DND-41 (cell line): ENCODE results near the gene ZNF470.
A peak's percentile ranks its signal among the peaks of the same experiment; 100 is the strongest.

Experiments used
- ATAC-seq: fragments of 200-7000 bp; cut with Tn5 transposase; 3 replicates; pipeline ENCODE4 v1.9.1; 2021; ENCODE audit warnings: low read depth; ENCODE audit not compliant: insufficient read depth
- DNase-seq: peaks from one replicate; pipeline ENCODE4 v3.0.0-alpha.2; 2020
- H2AFZ ChIP-seq: 2 replicates; pipeline ENCODE4 v1.6.0; 2012; ENCODE audit warnings: low read depth, low read length
- H3K27ac ChIP-seq: 2 replicates; pipeline ENCODE4 v1.5.1; 2012; ENCODE audit warnings: low read length, inconsistent platforms
- H3K27me3 ChIP-seq: fragments of 200-600 bp; sonication (generic); 2 replicates; pipeline ENCODE4 v1.6.0; 2012; ENCODE audit warnings: low read length, mild to moderate bottlenecking, inconsistent platforms; ENCODE audit not compliant: insufficient read depth, poor library complexity
- H3K36me3 ChIP-seq: 2 replicates; pipeline ENCODE4 v1.5.1; 2012; ENCODE audit warnings: low read length, inconsistent platforms; ENCODE audit not compliant: insufficient read depth
- H3K4me1 ChIP-seq: 2 replicates; pipeline ENCODE4 v1.5.1; 2012; ENCODE audit warnings: mild to moderate bottlenecking, low read length; ENCODE audit not compliant: insufficient read depth
- H3K4me2 ChIP-seq: 2 replicates; pipeline ENCODE4 v1.6.0; 2012; ENCODE audit warnings: mild to moderate bottlenecking, moderate library complexity, low read length, inconsistent platforms; ENCODE audit not compliant: insufficient read depth
- H3K4me3 ChIP-seq, 2 experiments: fragments of 200-600 bp in 1 of 2; shearing (Covaris generic) in 1 of 2; 2 replicates each; pipeline ENCODE4 v1.5.1; 2012 to 2016; ENCODE audit warnings: inconsistent platforms in 2 of 2, low read length in 2 of 2, mild to moderate bottlenecking in 2 of 2, low read depth in 1 of 2, moderate library complexity in 1 of 2
- H3K79me2 ChIP-seq: 2 replicates; pipeline ENCODE4 v1.6.0; 2012; ENCODE audit warnings: low read length, inconsistent platforms; ENCODE audit not compliant: insufficient read depth
- H3K9ac ChIP-seq: 2 replicates; pipeline ENCODE4 v1.6.0; 2012; ENCODE audit warnings: low read depth, mild to moderate bottlenecking, inconsistent platforms, low read length, moderate library complexity
- H3K9me3 ChIP-seq: 2 replicates; pipeline ENCODE4 v1.5.1; 2012; ENCODE audit warnings: low read length, moderate library complexity, mild to moderate bottlenecking, inconsistent platforms; ENCODE audit not compliant: insufficient read depth, severe bottlenecking
- H4K20me1 ChIP-seq: 2 replicates; pipeline ENCODE4 v1.6.0; 2012; ENCODE audit warnings: low read length; ENCODE audit not compliant: insufficient read depth
- EZH2 ChIP-seq: IDR thresholded peaks from 3 replicates; pipeline ENCODE4 v1.6.1; 2012; ENCODE audit warnings: borderline replicate concordance, low read depth, mild to moderate bottlenecking, moderate library complexity, low read length, inconsistent platforms; ENCODE audit not compliant: severe bottlenecking
- TF ChIP-seq, protein P1 (sequence below): IDR thresholded peaks from 2 replicates; pipeline ENCODE4 v1.5.1; 2012; ENCODE audit warnings: borderline replicate concordance, low read length, moderate library complexity, mild to moderate bottlenecking; ENCODE audit not compliant: poor library complexity, severe bottlenecking; ENCODE audit errors: extremely low read depth

ZNF470 gene

GRCh38 chr19:56538254-56538760 is 29.0 kb upstream of the ZNF470 start:
- TF ChIP-seq EZH2 = no peak
- TF ChIP-seq, protein P1, sequence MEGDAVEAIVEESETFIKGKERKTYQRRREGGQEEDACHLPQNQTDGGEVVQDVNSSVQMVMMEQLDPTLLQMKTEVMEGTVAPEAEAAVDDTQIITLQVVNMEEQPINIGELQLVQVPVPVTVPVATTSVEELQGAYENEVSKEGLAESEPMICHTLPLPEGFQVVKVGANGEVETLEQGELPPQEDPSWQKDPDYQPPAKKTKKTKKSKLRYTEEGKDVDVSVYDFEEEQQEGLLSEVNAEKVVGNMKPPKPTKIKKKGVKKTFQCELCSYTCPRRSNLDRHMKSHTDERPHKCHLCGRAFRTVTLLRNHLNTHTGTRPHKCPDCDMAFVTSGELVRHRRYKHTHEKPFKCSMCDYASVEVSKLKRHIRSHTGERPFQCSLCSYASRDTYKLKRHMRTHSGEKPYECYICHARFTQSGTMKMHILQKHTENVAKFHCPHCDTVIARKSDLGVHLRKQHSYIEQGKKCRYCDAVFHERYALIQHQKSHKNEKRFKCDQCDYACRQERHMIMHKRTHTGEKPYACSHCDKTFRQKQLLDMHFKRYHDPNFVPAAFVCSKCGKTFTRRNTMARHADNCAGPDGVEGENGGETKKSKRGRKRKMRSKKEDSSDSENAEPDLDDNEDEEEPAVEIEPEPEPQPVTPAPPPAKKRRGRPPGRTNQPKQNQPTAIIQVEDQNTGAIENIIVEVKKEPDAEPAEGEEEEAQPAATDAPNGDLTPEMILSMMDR = no peak
- peaks cover 46% of the 10 kb centered on the region for H3K9me3 ChIP-seq

DNA sequence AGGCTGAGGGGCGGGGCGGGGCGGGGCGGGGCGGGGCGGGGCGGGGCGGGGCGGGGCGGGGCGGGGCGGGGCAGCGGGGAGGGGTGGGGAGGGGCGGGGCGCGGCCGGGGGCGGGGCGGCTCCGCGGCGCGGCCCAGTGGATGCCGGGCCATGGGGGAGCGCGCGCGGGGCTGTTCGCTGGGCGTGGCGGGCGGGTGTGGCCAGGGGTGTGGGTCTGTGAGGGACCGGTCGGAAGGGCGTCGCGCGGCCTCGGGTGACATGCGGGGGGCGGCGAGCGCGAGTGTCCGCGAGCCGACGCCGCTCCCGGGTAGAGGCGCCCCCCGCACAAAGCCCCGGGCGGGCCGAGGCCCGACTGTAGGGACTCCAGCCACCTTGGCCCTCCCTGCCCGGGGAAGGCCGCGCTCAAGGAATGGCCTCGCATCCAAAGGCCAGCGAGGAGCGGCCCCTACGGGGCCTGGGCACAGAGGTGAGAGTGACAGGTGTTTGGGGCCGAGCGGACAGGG is 28.5 kb upstream of the ZNF470 start, which contains the start of gene ZFP28:
ZFP28 (plus strand) TSS at position 188 of the 503 bp plus-strand sequence; CDS start at position 259, 71 bp downstream.
- TF ChIP-seq EZH2 = no peak
- TF ChIP-seq, protein P1 = no peak
- peak; percentile 77 for ATAC-seq
- Histone ChIP-seq H3K9me3 (peaks cover 49% of the 10 kb centered on the region), H3K27me3 (no peaks in the 10 kb centered on the region), H3K9ac (peak within 1 kb of the TSS; percentile 75), H3K36me3 (peaks cover 46% of the 10 kb centered on the region), H3K4me1 (peaks cover 36% of the 10 kb centered on the region), H2AFZ (peak within 1 kb of the TSS; percentile 90), H4K20me1 (no peaks in the 10 kb centered on the region), H3K27ac (peak within 1 kb of the TSS; percentile 94), H3K79me2 (peaks cover 23% of the 10 kb centered on the region), H3K4me3 (peak within 1 kb of the TSS; percentile 79 to 94; a peak in 3 of 4 replicates), H3K4me2 (peak within 1 kb of the TSS; percentile 78)
- peak; percentile 88 for DNase-seq

More at GRCh38 chr19:56538254-56538760, 29.0 kb upstream of the ZNF470 start:
- Histone ChIP-seq H3K36me3 (peaks cover 41% of the 10 kb centered on the region), H3K27me3 (no peaks in the 10 kb centered on the region), H3K79me2 (peaks cover 23% of the 10 kb centered on the region), H2AFZ (peak overlapping the region; percentile 74), H3K4me1 (peaks cover 36% of the 10 kb centered on the region), H3K9ac (peak overlapping the region; percentile 62), H3K4me2 (peak overlapping the region; percentile 78), H4K20me1 (no peaks in the 10 kb centered on the region), H3K4me3 (peak overlapping the region; percentile 33 to 71; a peak in 3 of 4 replicates), H3K27ac (peak overlapping the region; percentile 94)
- DNase-seq (peak; percentile 96), ATAC-seq (peak; percentile 93)

DNA sequence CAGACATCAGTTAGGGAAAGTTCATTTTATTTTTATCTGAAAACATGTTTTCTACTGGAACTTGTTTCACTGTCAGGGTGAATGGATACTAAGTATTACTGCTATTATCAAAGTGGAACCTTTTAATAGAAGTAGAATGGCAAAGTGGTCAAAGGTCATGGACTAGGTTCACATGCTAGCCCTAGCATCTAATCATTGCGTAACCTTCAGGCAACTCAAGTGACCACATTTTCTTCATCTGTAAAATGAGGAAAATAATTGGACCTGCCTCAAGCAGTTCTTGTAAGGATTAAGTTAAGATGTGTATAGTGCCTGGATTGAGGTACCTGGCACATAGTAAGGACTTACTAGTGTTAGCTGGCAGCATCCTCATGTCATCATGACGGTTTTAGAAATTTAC is 23.5 kb upstream of the ZNF470 start:
- H3K9me3 ChIP-seq = peaks cover 66% of the 10 kb centered on the region
- no peak overlapping the region for H2AFZ ChIP-seq
- peaks cover 33% of the 10 kb centered on the region for H3K79me2 ChIP-seq
- no peak overlapping the region for H3K27ac ChIP-seq
- H3K9ac ChIP-seq = no peak overlapping the region
- peaks cover 25% of the 10 kb centered on the region for H3K4me1 ChIP-seq
- no peak overlapping the region for H3K4me3 ChIP-seq
- H3K27me3 ChIP-seq = no peaks in the 10 kb centered on the region
- TF ChIP-seq, protein P1 = no peak
- TF ChIP-seq EZH2 = no peak
- H4K20me1 ChIP-seq = no peaks in the 10 kb centered on the region
- peaks cover 84% of the 10 kb centered on the region for H3K36me3 ChIP-seq
- H3K4me2 ChIP-seq = no peak overlapping the region
- DNase-seq (no peak), ATAC-seq (no peak)
